ENCODE data around the gene ROM1.
A peak's percentile ranks its signal among the peaks of the same experiment; 100 is the strongest.

ROM1 gene

DNA sequence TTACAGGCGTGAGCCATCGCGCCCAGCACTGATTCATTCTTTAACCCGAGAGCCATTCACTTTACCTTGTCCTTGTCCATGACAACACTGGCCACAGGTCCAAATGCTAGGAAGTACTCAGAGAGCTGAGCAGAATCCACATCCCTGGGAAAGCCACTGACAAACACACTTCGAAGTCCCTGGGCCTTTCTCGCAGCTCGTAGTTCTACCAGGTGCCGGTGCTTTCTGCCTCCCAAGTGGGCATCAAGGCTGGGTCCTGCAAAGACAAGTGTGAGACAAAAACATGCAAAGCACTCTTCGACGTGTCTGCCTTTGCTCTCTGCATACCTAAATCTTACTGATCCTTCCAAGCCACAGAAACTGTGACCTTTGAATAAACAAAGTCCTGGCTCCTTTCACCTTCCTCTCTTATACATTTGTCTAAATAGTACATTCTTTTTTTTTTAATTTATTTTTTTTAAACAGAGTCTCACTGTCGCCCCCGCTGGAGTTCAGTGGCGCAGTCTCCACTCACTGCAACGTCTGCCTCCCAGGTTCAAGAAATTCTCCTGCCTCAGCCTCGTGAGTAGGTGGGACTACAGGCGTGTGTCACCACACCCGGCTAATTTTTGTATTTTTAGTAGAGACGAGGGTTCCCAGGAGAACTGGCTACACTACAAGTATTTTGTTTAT lies 24.0 kb upstream of the ROM1 start:
- DNase-seq (ENCODE audit: low read depth): peak; percentile 48

GRCh38 chr11:62591448-62592145 lies 21.5 kb upstream of the ROM1 start, which contains the start of gene TUT1:
TSS of gene TUT1 (minus strand) at chr11:62591523. CDS start at chr11:62591485, 38 bp downstream.
- peak; percentile 100 for DNase-seq (ENCODE audit: low read depth)

GRCh38 chr11:62592146-62592815 lies 20.8 kb upstream of the ROM1 start:
- DNase-seq (ENCODE audit: low read depth): peak; percentile 17

DNA sequence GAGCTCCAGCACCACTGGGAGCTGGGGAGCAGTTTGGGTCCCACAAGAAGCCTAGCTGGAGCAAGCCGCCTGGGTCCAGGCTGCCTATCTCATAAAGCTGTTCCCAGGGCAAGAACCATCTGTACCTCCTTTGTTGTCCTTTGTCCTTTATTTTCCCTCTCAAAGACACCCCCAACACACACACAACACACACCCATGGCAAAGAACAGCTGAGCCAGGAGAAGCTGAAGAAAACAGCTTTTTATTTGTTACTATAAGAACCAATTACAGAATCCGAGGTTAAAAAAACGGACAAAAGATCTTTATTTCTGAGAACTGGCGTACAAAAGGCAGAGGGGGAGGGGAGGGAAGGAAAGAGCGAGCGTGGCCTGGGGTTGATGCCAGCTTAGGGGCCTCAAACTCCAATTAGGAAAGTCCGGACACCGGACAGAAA lies 20.1 kb upstream of the ROM1 start:
- no peak for DNase-seq (ENCODE audit: low read depth)

DNA sequence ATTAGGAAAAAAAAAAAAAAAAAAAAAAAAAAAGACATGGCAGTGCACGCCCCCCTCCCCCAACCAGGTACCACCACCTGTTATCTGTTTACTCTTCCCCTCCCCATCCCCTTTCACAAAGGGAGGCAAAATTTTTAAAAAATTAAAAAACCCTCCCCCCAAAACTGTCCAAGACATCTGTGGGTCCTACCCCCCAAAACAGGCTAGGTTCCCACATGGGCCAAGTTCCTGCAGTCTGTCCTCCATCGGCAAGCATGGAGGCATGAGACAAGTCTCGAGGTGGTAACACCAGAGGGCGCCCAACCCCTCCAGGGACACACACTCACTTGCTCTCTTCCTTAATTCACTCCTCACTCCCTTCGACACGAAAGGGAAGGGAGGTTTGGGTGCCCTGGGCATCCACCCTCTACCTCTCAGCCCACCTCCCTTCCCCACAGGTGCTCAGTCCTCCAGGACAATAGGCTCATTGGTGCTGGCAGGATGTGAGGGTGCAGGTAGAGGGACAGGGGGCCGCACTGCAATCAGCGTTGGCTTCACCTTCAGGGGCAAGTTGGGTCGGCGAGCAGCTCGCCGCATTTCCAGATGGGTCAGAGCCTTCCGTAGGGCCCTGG lies 19.5 kb upstream of the ROM1 start:
- peak; percentile 73 for DNase-seq (ENCODE audit: low read depth)

GRCh38 chr11:62595124-62595523 lies 17.9 kb upstream of the ROM1 start:
- DNase-seq (ENCODE audit: low read depth): no peak

GRCh38 chr11:62599069-62599696 lies 13.9 kb upstream of the ROM1 start:
- peak; percentile 100 for DNase-seq (ENCODE audit: low read depth)

DNA sequence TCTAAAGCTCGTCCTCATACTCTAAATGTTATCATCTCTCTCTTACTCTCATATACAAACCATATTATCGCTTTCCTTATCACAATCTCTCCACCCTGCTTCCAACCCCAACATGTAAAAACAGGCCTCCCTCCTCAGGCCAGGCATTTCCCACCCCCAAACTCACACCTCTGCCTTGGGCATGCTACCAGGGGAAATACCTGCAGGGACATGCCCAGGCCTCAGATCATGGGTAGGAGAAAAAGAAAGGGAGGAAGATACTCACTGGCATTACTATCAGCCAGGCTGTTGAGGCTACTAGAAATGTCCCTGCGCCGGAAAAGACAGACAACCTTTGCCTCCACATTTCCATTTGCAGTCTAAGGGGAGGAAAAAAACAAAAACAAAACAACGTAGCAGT lies 13.2 kb upstream of the ROM1 start:
- no peak for DNase-seq (ENCODE audit: low read depth)

- no peak for DNase-seq (ENCODE audit: low read depth)
Measured at GRCh38 chr11:62600367-62601121, 12.5 kb upstream of the ROM1 start.

DNA sequence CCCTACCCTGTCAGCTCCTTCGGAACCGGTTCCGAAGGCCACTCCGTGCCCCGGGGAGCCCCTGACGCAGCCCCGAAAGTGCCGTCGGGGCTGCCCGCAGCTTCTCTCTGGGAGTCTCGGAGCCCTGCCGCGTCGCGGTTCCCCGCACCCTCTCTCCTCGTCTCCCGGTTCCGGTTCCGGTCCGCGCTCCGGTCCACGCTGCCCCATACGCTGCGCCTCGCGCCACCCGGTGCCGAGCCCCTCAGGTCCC lies 12.0 kb upstream of the ROM1 start:
- peak; percentile 31 for DNase-seq (ENCODE audit: low read depth)

- DNase-seq (ENCODE audit: low read depth): peak; percentile 98
Measured at GRCh38 chr11:62601372-62602140, 11.5 kb upstream of the ROM1 start, which contains the start of gene MTA2. TSS of gene MTA2 (minus strand) at chr11:62601865. CDS start at chr11:62601450, 415 bp downstream.

- peak; percentile 60 for DNase-seq (ENCODE audit: low read depth)
Measured at GRCh38 chr11:62602141-62603071, 10.7 kb upstream of the ROM1 start.

GRCh38 chr11:62603072-62603408 lies 10.0 kb upstream of the ROM1 start:
- no peak for DNase-seq (ENCODE audit: low read depth)

GRCh38 chr11:62603776-62604299 lies 9.2 kb upstream of the ROM1 start:
- DNase-seq (ENCODE audit: low read depth): no peak

GRCh38 chr11:62604460-62605120 lies 8.5 kb upstream of the ROM1 start:
- DNase-seq (ENCODE audit: low read depth): no peak

DNA sequence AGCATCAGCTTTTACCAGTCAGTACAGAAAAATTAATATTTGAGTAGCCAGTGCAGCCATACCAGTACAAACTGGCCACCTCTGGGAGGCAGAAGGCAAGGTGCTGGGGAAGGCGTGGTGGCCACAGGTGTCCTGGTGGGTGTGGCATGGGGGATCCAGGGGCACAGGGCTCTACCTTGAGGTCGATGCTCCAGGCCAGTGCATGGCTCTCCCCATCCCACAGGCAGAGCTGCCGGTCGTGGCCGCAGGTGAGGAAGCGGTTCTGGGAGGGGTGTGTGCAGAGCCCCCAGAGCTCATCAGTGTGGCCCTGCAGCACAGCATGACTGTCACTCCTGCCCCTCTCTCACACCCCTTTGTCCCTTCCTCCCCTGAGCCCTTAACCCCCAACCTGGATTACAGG lies 7.6 kb upstream of the ROM1 start:
- no peak for DNase-seq (ENCODE audit: low read depth)

DNA sequence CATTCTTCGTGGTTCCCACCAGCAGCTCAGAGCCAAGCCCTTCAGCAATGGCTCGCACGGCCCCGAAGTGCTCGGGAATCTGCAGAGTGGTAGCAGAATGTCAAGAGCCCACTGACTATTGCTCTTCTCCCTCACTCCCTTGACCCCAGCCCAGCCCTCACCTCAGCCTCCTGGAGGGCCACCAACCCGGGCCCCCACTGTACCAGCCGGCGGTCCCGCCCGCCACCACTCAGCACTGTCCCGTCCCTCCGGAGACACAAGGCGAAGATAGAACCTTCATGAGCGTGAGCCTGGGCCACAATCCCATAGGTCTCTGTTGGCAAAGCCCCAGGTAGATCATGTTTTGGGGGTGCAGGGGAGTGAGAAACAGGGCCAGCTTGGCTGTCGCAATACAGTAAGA lies 7.2 kb upstream of the ROM1 start:
- DNase-seq (ENCODE audit: low read depth): no peak

DNA sequence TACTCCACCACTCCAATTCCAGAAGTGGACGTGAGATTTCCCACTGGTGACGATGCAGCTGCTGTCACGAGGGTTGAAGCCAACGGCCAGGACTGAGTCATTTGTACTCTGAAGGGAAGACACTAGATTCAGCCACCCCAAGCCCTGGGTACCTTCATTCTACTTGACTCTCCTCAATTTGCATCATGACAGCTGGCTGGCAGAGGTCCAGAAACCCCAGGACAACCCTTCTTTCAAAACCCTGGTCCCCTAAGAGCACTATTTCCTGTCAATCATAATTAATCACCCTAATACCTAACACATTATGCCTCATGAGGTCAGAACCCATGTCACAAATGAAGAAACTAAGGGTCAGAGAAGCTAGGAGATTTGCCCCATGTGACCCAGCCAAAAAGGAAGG lies 5.3 kb upstream of the ROM1 start:
- DNase-seq (ENCODE audit: low read depth): no peak

DNA sequence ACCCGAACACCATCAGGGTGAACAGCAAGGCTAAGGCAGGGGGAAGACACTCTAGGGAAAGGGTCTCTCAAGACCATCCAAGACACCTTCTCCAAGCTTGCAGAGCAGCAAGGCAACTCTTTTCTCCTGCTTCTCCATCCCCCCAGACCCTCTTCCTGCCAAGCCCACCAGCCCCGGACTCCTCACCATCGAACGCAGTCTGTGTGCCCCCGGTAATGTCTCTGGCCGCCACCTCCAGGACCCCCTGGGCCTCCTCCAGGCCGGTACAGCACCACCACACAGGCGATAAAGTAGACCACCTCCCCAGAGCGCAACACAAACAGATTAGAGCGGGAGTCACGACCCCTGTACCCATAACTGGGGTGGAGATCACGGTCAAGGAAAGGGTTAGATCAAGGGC lies 4.3 kb upstream of the ROM1 start:
- DNase-seq (ENCODE audit: low read depth): no peak
